CD4-positive, alpha-beta T cell (primary cell): ENCODE results near the gene VPS26B. TPM values are rescaled to one million over a fixed set of nuclear protein-coding genes. Genes with fewer than 3 reads are reported as not detected.
"Not testable (repeated sequence)": the region's sequence is repeated elsewhere in the genome, so short reads cannot be mapped to it uniquely, and the experiment has no call there.

ENCODE experiments used
- ATAC-seq: fragments of 200-7000 bp; cut with Tn5 transposase; one replicate; pipeline ENCODE4 v1.10.0; 2022; ENCODE audit warnings: mild to moderate bottlenecking; ENCODE audit not compliant: poor library complexity
- CTCF ChIA-PET: fragments of 350-600 bp; sonication (Branson Sonifier 250); formaldehyde crosslinking; loops from one replicate; lab custom pipeline; 2021; ENCODE audit warnings: antibody characterized with exemption, inconsistent platforms; lab: Charles Lee
- POLR2A ChIA-PET: fragments of 350-600 bp; sonication (Branson Sonifier 250); formaldehyde crosslinking; loops from one replicate; lab custom pipeline; 2021; ENCODE audit warnings: antibody characterized with exemption, inconsistent platforms; lab: Charles Lee
- DNase-seq, 14 experiments: peaks; one replicate each; pipeline ENCODE4 v3.0.0-alpha.2; 2013 to 2020; ENCODE audit warnings: mixed read lengths in 2 of 14
- H3K27ac ChIP-seq, 2 donors: one replicate each; pipeline versions ENCODE4 v1.5.1 to v1.7.0; 2013; ENCODE audit warnings: low read length in 2 of 2, low read depth in 1 of 2, mild to moderate bottlenecking in 1 of 2
- H3K27me3 ChIP-seq, 2 experiments: 1 replicate in 1 of 2; 2 replicates in 1 of 2; pipeline versions ENCODE4 v1.6.1 to v1.7.0; 2013; ENCODE audit warnings: low read length in 2 of 2, control low read depth in 1 of 2, mild to moderate bottlenecking in 1 of 2, moderate library complexity in 1 of 2; ENCODE audit not compliant: insufficient read depth in 2 of 2, control insufficient read depth in 1 of 2
- H3K36me3 ChIP-seq: one replicate; pipeline ENCODE4 v1.6.1; 2013; ENCODE audit warnings: low read length, control low read depth; ENCODE audit not compliant: insufficient read depth
- H3K4me1 ChIP-seq: one replicate; pipeline ENCODE4 v1.6.1; 2013; ENCODE audit warnings: low read length, control low read depth; ENCODE audit not compliant: insufficient read depth
- H3K4me3 ChIP-seq: one replicate; pipeline ENCODE4 v1.5.1; 2013; ENCODE audit warnings: mild to moderate bottlenecking, low read length, moderate library complexity
- H3K9me3 ChIP-seq, 2 experiments: 1 replicate in 1 of 2; 2 replicates in 1 of 2; pipeline versions ENCODE4 v1.6.1 to v1.7.0; 2013; ENCODE audit warnings: low read length in 2 of 2, mild to moderate bottlenecking in 2 of 2, control low read depth in 1 of 2, moderate library complexity in 1 of 2; ENCODE audit not compliant: control insufficient read depth in 1 of 2, insufficient read depth in 1 of 2
- H3K27ac Mint-ChIP-seq: one replicate; pipeline ENCODE4 v1.8.0; 2020; ENCODE audit warnings: mixed read lengths
- H3K27me3 Mint-ChIP-seq: one replicate; pipeline ENCODE4 v1.8.0; 2021; ENCODE audit warnings: mixed read lengths
- H3K36me3 Mint-ChIP-seq: one replicate; pipeline ENCODE4 v1.8.0; 2021; ENCODE audit warnings: low read depth, mixed read lengths
- H3K4me1 Mint-ChIP-seq: one replicate; pipeline ENCODE4 v1.8.0; 2021; ENCODE audit warnings: low read depth, mixed read lengths
- H3K4me3 Mint-ChIP-seq: one replicate; pipeline ENCODE4 v1.8.0; 2020; ENCODE audit warnings: mild to moderate bottlenecking, mixed read lengths
- H3K9me3 Mint-ChIP-seq: one replicate; pipeline ENCODE4 v1.8.0; 2020; ENCODE audit warnings: mixed read lengths
- CTCF ChIP-seq: fragments of 200-600 bp; IDR thresholded peaks from one replicate; pipeline ENCODE4 v1.8.0; 2022; ENCODE audit warnings: antibody characterized with exemption, mild to moderate bottlenecking
- intact Hi-C, 2 experiments: fragments of 100-400 bp; cut with DNase I in 1 of 2; cut with micrococcal nuclease in 1 of 2; formaldehyde crosslinking; loops; one replicate each; pipeline versions ENCODE4 v1.15.1 to v1.9.0; 2023 to 2025; cut with DNase I, micrococcal nuclease
- total RNA-seq, 174 experiments: library from RNA in 2 of 174; stranded (reverse) in 2 of 174; gene quantifications; one replicate each; pipeline ENCODE4 v1.2.3 and lab custom pipeline; 2021 to 2026

Gene VPS26B
- total RNA-seq, 2 experiments from 2014 or later, result 41.6 to 42.2 TPM

GRCh38 chr11:134282121-134283045 is 57.9 kb downstream of the VPS26B start:
- ChIA-PET POLR2A (no interaction called here), CTCF (no interaction called here)
- H3K36me3 ChIP-seq, result no peaks in the 10 kb centered on the region
- H3K4me1 Mint-ChIP-seq, result peaks cover under 1% of the 10 kb centered on the region
- no peaks in the 10 kb centered on the region for H3K9me3 Mint-ChIP-seq
- H3K27me3 ChIP-seq, result peaks cover 4 to 5% of the 10 kb centered on the region in 2 experiments
- H3K36me3 Mint-ChIP-seq, result no peaks in the 10 kb centered on the region
- H3K27ac Mint-ChIP-seq, result no peak overlapping the region
- intact Hi-C loops, result no loop called here
- H3K4me3 Mint-ChIP-seq, result no peak overlapping the region
- peaks cover under 1% of the 10 kb centered on the region for H3K27me3 Mint-ChIP-seq
- no peak for TF ChIP-seq CTCF
- no peak overlapping the region for H3K4me3 ChIP-seq
- peaks cover 3 to 12% of the 10 kb centered on the region in 2 experiments for H3K9me3 ChIP-seq
- no peaks in the 10 kb centered on the region for H3K4me1 ChIP-seq
- ATAC-seq, result no peak
- no peak for DNase-seq
- no peak overlapping the region for H3K27ac ChIP-seq

DNA sequence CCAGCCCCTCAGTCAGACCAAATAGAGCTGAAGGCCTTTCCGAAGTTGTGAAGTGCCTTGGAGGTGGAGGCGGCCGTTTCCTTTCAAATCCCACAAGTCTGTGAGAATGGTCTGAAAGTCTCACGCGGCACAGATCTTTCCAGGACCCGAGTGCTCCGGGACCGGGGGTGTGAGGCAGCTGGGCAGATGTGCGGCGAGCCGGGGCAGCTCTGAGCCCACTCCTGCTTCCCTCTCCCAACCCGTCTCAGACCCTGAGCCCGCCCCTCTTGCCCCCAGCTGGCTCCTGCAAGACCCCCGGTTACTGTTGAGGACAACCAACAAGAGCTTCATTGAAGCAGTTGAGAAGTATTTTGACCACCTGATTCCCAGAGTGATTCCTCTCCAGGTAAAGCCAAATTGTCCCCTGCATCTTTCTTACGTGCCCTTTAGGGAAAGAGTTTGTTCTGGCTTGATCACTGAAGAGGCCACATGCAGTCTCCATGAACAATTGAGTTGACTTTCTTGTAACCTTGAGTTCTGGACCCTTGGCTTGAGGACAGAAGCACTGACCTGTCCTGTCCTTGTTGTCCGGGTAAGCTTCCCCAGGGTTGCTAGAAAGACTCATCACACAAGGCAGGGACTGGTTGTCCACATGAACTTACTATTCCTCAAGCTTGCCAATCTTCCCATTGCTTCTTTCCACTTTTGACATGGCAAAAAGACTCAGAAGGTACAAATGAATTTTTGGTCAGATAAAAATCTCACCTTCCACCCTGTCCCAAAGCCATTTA is 59.2 kb downstream of the VPS26B start:
- H3K27ac Mint-ChIP-seq, result no peak overlapping the region
- no peaks in the 10 kb centered on the region for H3K4me1 Mint-ChIP-seq
- no peaks in the 10 kb centered on the region for H3K4me1 ChIP-seq
- no peak overlapping the region for H3K4me3 Mint-ChIP-seq
- H3K9me3 Mint-ChIP-seq, result no peaks in the 10 kb centered on the region
- no peaks in the 10 kb centered on the region for H3K36me3 Mint-ChIP-seq
- H3K27me3 Mint-ChIP-seq, result no peaks in the 10 kb centered on the region
- CTCF ChIA-PET, result interaction anchor here (0.7 kb wide), 1 partner anchor 10 kb away, joined by 3 read pairs; no protein-coding TSS in a partner anchor
- no peak for TF ChIP-seq CTCF
- no peak overlapping the region for H3K27ac ChIP-seq
- no peak overlapping the region for H3K4me3 ChIP-seq
- H3K27me3 ChIP-seq, result no peaks in the 10 kb centered on the region
- POLR2A ChIA-PET, result no interaction called here
- DNase-seq (no peak), ATAC-seq (no peak)
- no peaks in the 10 kb centered on the region for H3K36me3 ChIP-seq
- H3K9me3 ChIP-seq, result no peaks in the 10 kb centered on the region
- intact Hi-C loops, result no loop called here

GRCh38 chr11:134284349-134284748 is 59.9 kb downstream of the VPS26B start:
- H3K27me3 Mint-ChIP-seq, H3K4me3 ChIP-seq, H3K4me1 ChIP-seq, H3K9me3 Mint-ChIP-seq, H3K27ac ChIP-seq, H3K27ac Mint-ChIP-seq, H3K9me3 ChIP-seq, H3K4me3 Mint-ChIP-seq, DNase-seq, POLR2A ChIA-PET, H3K4me1 Mint-ChIP-seq, H3K27me3 ChIP-seq, H3K36me3 Mint-ChIP-seq, H3K36me3 ChIP-seq, ATAC-seq, intact Hi-C loops, CTCF ChIA-PET: not testable (repeated sequence)
